HepG2 (cell line): ENCODE data around the gene ERCC4. TPM values are rescaled to one million over a fixed set of nuclear protein-coding genes. Genes with fewer than 3 reads are reported as not detected.

Experiments
- ATAC-seq: fragments of 200-7000 bp; cut with Tn5 transposase; 3 replicates; pipeline ENCODE4 v1.9.1; 2020; ENCODE audit warnings: mild to moderate bottlenecking, moderate library complexity
- BruUV-seq: library from RNA; stranded (reverse); fragments of 400-500 nt; replicated peaks from 2 replicates; lab custom pipeline; 2021; lab: Mats Ljungman, UMichigan
- CTCF ChIA-PET: fragments of 300-600 bp; formaldehyde crosslinking; extraction: SDS; loops from one replicate; lab custom pipeline; 2021; ENCODE audit warnings: low total read pairs, inconsistent platforms, low intra/inter-chr PET ratio; lab: Yijun Ruan, JAX
- POLR2A ChIA-PET: fragments of 350-600 bp; sonication (Branson Sonifier 250); formaldehyde crosslinking; loops from one replicate; lab custom pipeline; 2020; ENCODE audit warnings: antibody characterized with exemption, inconsistent platforms; lab: Yijun Ruan, JAX
- DNase-seq: peaks from one replicate; pipeline ENCODE4 v3.0.0-alpha.2; 2015; ENCODE audit warnings: low spot score
- FAIRE-seq: peaks from 3 replicates; lab custom pipeline; 2011; peaks lifted over from hg19 to GRCh38; lab: Jason Lieb, UNC
- H2AFZ ChIP-seq: one replicate; pipeline ENCODE4 v1.6.1; 2011; ENCODE audit warnings: low read length, inconsistent platforms
- H3K27ac ChIP-seq: fragments of 300-600 bp; 3 replicates; pipeline ENCODE4 v1.8.0; 2011; ENCODE audit warnings: mixed run types, mild to moderate bottlenecking, mixed read lengths, low read length, inconsistent platforms; ENCODE audit not compliant: insufficient read depth; ENCODE audit errors: extremely low read length
- H3K27me3 ChIP-seq, 2 experiments: fragments of 200-600 bp in 1 of 2; 2 replicates in 1 of 2; 3 replicates in 1 of 2; pipeline versions ENCODE4 v1.6.0 to v1.8.0; 2011; ENCODE audit warnings: low read length in 2 of 2, mild to moderate bottlenecking in 2 of 2, moderate library complexity in 2 of 2, inconsistent platforms in 1 of 2; ENCODE audit not compliant: insufficient read depth in 2 of 2, control insufficient read depth in 1 of 2
- H3K36me3 ChIP-seq, 2 experiments: fragments of 200-600 bp in 1 of 2; replicated peaks in 1 of 2; 2 replicates in 1 of 2; 3 replicates in 1 of 2; pipeline versions ENCODE4 v1.5.1 to v1.8.0; 2011; ENCODE audit warnings: low read length in 2 of 2, inconsistent platforms in 1 of 2; ENCODE audit not compliant: insufficient read depth in 2 of 2, control insufficient read depth in 1 of 2
- H3K4me1 ChIP-seq: 2 replicates; pipeline ENCODE4 v1.5.1; 2012; ENCODE audit warnings: low read length, inconsistent platforms; ENCODE audit not compliant: insufficient read depth
- H3K4me2 ChIP-seq: 2 replicates; pipeline ENCODE4 v1.6.0; 2011; ENCODE audit warnings: low read depth, low read length, inconsistent platforms
- H3K4me3 ChIP-seq, 3 experiments: fragments of 200-600 bp in 1 of 3; sonication (generic), shearing (Covaris generic) in 1 of 3; replicated peaks in 1 of 3; 2 replicates each; pipeline ENCODE4 v1.5.1; 2011 to 2016; ENCODE audit warnings: low read length in 3 of 3, inconsistent platforms in 2 of 3, low read depth in 2 of 3, mild to moderate bottlenecking in 2 of 3, control low read depth in 1 of 3, mixed read lengths in 1 of 3; ENCODE audit not compliant: insufficient read depth in 1 of 3
- H3K79me2 ChIP-seq: one replicate; pipeline ENCODE4 v1.6.1; 2011; ENCODE audit warnings: low read length, inconsistent platforms; ENCODE audit not compliant: insufficient read depth
- H3K9ac ChIP-seq: 2 replicates; pipeline ENCODE4 v1.6.0; 2011; ENCODE audit warnings: mild to moderate bottlenecking, low read depth, low read length, inconsistent platforms; ENCODE audit not compliant: insufficient read depth
- H3K9me3 ChIP-seq: 2 replicates; pipeline ENCODE4 v1.5.1; 2012; ENCODE audit warnings: mild to moderate bottlenecking, low read length
- H4K20me1 ChIP-seq: 2 replicates; pipeline ENCODE4 v1.6.0; 2011; ENCODE audit warnings: inconsistent platforms, mild to moderate bottlenecking, low read length, moderate library complexity; ENCODE audit not compliant: insufficient read depth
- CREB1 ChIP-seq, 2 experiments: fragments of 450-650 bp in 1 of 2; IDR thresholded peaks; 2 replicates each; pipeline ENCODE4 v1.6.1; 2016 to 2017; ENCODE audit warnings: control low read depth in 1 of 2, mild to moderate bottlenecking in 1 of 2, missing compliant biosample characterization in 1 of 2, missing genetic modification characterization in 1 of 2
- HNF4A ChIP-seq: sonication (generic); formaldehyde crosslinking; IDR thresholded peaks from 2 replicates; pipeline ENCODE4 v1.4.0; 2020; ENCODE audit warnings: missing genetic modification reagents
- PCBP2 ChIP-seq: fragments of 200-400 bp; formaldehyde crosslinking; optimal IDR thresholded peaks from 2 replicates; pipeline ENCODE3; 2018; ENCODE audit warnings: low read length, low read depth; ENCODE audit not compliant: poor library complexity, severe bottlenecking
- SRF ChIP-seq: IDR thresholded peaks from 2 replicates; pipeline ENCODE4 v1.6.1; 2011; ENCODE audit warnings: mild to moderate bottlenecking, low read depth, low read length, moderate library complexity
- ZBTB21 ChIP-seq: sonication (generic); formaldehyde crosslinking; IDR thresholded peaks from 2 replicates; pipeline ENCODE4 v1.4.0; 2020; ENCODE audit warnings: missing genetic modification reagents
- ZNF749 ChIP-seq: sonication (generic); formaldehyde crosslinking; IDR thresholded peaks from 2 replicates; pipeline ENCODE4 v1.8.0; 2022; ENCODE audit warnings: mild to moderate bottlenecking, missing genetic modification reagents, moderate library complexity, borderline replicate concordance
- ZUFSP ChIP-seq: sonication (generic); formaldehyde crosslinking; IDR thresholded peaks from 2 replicates; pipeline ENCODE4 v1.9.0; 2021; ENCODE audit warnings: missing genetic modification reagents, mild to moderate bottlenecking, borderline replicate concordance
- WGBS: methylation state at CpG from one replicate; pipeline ENCODE4 v1.1.6; 2017; ENCODE audit warnings: low lambda C conversion rate; 5-methylcytosine and 5-hydroxymethylcytosine counted together
- in situ Hi-C: cut with HindIII; loops from 2 replicates; pipeline ENCODE4 v1.10.0; 2017; ENCODE audit warnings: low pct_unique_long_range_greater_than_20kb; ENCODE audit not compliant: extremely low pct_ligation_motif_present
- intact Hi-C: fragments of 100-400 bp; cut with micrococcal nuclease; formaldehyde crosslinking; loops from one replicate; pipeline ENCODE4 v1.10.0; 2022; ENCODE audit not compliant: unreplicated experiment
- polyA plus RNA-seq, 8 experiments: library from polyadenylated mRNA; depleted of rRNA in 3 of 8; stranded (reverse) in 7 of 8; unstranded in 1 of 8; fragments of >200 nt; fragmentation: Illumina TruSeq in 4 of 8; extraction: Trizol in 4 of 8; gene quantifications; 2 replicates each; pipeline versions ENCODE4 v1.2.1 to v1.2.3, GENCODE V29; 2011 to 2016; ENCODE audit warnings: low read depth in 4 of 8, missing spikeins in 1 of 8, mixed read lengths in 1 of 8; ENCODE audit not compliant: insufficient read depth in 1 of 8
- total RNA-seq, 5 experiments: library from RNA; depleted of rRNA; stranded (reverse); fragments of >200 nt; fragmentation: Illumina TruSeq; extraction: Trizol; gene quantifications; 2 replicates each; pipeline ENCODE4 v1.2.3, GENCODE V29; 2016; ENCODE audit warnings: low read depth in 1 of 5

The ERCC4 gene
- total and polyA plus RNA-seq, 2 of the 13 experiments (the other 11 are each of a cell fraction or from before 2014, with no cell fraction given): 5.4 to 15.2 TPM

GRCh38 chr16:13958474-13958873 is 38.5 kb downstream of the ERCC4 start:
- BruUV-seq: no TSS peak
- CTCF ChIA-PET: no interaction called here
- H2AFZ ChIP-seq: no peak overlapping the region
- WGBS: 47% methylated on average over 4 of the region's 4 CpGs
- no peak overlapping the region for H3K27ac ChIP-seq
- POLR2A ChIA-PET: no interaction called here
- H3K4me3 ChIP-seq: no peak overlapping the region
- H4K20me1 ChIP-seq: no peaks in the 10 kb centered on the region
- in situ Hi-C loops (no loop called here), intact Hi-C loops (no loop called here)
- H3K9me3 ChIP-seq: no peaks in the 10 kb centered on the region
- TF ChIP-seq SRF: no peak
- no peak for TF ChIP-seq ZNF749 (CRISPR knock-in tag)
- TF ChIP-seq ZUFSP (CRISPR knock-in tag): no peak
- 0 out of 2 replicates have a peak, but pooled peaks have one; percentile 40 for TF ChIP-seq ZBTB21 (CRISPR knock-in tag)
- TF ChIP-seq CREB1 (IDR thresholded peaks at IDR 0.05): 0 out of 2 replicates have a peak, but pooled peaks have one; percentile 31
- TF ChIP-seq CREB1 (CRISPR knock-in tag; IDR thresholded peaks at IDR 0.05): peak; percentile 40; the same call in 1 of the 2 replicates
- no peak for TF ChIP-seq PCBP2
- TF ChIP-seq HNF4A: no peak
- H3K4me1 ChIP-seq: peaks cover 45% of the 10 kb centered on the region
- H3K4me2 ChIP-seq: peak overlapping the region; percentile 4; the same call in 1 of the 2 replicates
- H3K79me2 ChIP-seq: no peaks in the 10 kb centered on the region
- ATAC-seq (no peak), DNase-seq (no peak), FAIRE-seq (no peak)
- H3K9ac ChIP-seq: no peak overlapping the region
- no peaks in the 10 kb centered on the region for H3K36me3 ChIP-seq
- H3K27me3 ChIP-seq: no peaks in the 10 kb centered on the region; a peak in 1 of 5 replicates
